ENCODE measurements around the gene CABP7. TPM values are rescaled to one million over a fixed set of nuclear protein-coding genes. Genes with fewer than 3 reads are reported as not detected.
A peak's percentile ranks its signal among the peaks of the same experiment; 100 is the strongest.
"Not testable (repeated sequence)": the region's sequence is repeated elsewhere in the genome, so short reads cannot be mapped to it uniquely, and the experiment has no call there.

The CABP7 gene
- polyA plus RNA-seq, 4 donors = 0.06 to 0.24 (median 0.14) TPM

DNA sequence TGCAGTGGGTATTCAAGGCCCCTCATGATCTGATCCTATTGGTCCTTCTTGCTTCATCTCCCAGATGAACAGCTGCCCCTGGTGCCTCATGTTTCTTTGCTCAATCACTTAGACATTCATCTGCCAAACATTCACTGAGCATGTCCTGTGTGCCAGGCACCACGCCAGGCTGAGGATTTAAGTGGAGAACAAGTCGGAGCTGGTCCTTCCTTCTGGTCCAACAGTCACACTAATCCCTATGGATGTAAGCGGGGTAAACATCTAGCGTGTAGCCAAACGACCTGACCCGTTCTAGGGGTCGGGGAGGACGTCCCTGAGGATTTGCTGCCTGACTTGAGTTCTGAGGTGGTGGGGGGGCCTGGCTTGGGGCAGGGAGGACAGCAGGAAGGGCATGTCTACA is 25.1 kb downstream of the CABP7 start:
- no peak for DNase-seq (ENCODE audit: low read depth in 4 of 4, low spot score in 3 of 4)

DNA sequence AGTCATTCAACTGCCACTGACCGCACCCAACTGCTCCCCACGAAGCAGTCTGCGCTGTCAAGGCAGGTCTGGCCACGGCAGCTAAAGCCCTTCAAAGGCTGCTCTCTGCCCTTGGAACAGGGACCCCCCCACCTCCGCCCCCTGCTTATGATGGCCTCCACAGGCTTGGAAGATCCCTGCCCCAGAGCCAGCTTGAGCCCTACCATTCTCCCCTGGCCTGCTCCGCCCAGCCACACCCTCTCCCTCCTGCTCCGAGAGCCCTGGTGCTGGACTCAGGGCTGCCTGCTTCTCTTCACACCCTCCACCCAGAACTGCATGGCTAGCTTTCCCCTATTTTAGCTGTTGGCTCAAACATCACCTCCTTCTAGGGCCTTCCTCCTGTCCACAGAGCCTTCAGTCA is 28.0 kb downstream of the CABP7 start:
- DNase-seq (ENCODE audit: low read depth in 4 of 4, low spot score in 3 of 4) = no peak

DNA sequence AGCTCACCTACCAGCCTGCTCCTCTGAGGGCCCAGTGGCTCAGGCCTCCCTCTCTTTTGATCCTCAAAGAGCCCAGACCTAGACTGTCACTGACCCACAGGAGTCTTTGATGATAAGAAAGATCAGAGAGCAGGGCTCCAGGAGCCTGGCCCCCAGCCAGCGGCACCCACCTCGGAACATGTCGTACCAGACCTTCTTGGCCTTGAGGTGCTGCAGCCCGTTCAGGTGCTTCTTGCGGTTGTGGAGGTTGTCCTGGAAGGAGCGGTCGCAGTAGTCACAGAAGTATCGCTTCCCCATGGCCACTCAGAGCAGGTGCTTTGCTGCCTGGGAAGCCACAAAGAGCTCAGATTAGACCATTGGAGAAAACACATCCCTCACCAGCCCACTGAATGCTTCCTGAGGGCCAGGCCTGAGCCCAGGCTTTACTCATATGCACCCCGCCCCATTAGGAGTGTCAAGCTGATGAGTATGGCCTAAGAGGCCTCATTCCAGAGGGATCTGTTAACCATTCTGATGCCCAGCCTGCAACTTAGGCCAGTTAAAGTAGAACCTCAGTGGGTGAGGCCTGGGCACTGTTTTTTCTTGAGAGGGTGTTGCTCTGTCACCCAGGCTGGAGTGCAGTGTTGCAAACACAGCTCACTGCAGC is 28.6 kb downstream of the CABP7 start:
- no peak for DNase-seq (ENCODE audit: low read depth in 4 of 4, low spot score in 3 of 4)

DNA sequence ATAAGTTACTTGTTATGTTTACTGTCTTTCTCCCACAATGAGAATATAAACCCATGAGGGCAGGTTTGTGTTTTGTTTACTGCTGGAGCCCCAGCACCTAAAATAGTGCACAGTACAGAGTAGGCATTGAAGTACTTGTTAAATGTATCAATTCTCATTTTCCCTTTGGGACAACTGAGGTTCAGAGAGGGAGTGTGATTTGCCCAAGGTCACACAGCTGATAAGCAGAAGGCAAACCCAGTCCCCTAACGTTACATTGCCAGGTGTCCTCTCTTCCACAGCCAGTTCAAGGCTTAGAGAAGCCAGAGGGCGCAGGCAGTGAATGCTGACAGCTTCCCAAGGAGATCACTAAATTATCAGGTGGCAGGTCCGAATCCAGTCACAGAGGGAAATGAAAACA is 30.2 kb downstream of the CABP7 start:
- no peak for DNase-seq (ENCODE audit: low read depth in 4 of 4, low spot score in 3 of 4)

DNA sequence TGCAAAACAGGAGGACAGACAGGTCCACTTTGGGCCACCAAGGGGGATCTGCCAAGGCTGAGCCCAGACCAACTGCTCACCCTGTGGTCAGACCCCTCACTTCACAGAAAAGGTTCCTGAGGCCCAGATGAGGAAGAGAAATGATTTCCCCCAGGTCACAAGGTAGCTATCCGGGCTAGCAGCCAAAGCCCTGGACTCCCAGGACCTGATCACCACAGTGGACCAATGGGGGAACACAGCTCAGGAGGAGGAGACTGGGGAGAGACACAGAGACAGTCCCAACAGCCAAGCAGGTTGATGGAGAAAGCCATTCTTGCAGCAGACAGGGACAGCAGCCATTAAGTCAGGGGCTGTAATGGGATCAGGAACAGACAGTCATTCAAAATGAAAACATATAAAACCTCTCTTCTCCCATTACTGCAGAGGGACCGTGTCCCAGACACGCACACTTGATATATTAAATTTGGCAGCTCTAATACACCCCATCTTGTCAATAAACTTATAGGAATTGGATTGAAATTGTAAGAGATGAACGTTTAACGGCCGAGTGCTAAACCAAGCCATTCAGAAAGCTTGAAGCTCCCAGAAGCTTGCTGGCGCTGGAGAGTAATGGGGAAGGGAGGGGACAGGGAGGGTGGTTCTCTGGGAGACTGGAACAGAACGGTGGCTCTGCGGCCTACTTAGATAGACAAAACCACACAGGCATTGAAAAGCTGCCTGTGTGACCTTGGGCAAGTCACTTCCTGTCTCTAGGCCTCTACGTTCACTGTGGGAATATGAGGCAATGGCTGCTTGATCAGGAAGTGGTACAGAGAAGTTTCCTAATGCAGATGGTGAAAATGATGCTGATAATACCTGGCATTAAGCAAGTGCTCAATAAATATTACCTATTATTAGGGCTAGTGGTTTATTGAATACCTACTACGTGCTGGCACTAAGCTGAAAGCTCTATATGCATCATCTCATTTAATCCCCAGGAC is 31.0 kb downstream of the CABP7 start:
- no peak for DNase-seq (ENCODE audit: low read depth in 4 of 4, low spot score in 3 of 4)

DNA sequence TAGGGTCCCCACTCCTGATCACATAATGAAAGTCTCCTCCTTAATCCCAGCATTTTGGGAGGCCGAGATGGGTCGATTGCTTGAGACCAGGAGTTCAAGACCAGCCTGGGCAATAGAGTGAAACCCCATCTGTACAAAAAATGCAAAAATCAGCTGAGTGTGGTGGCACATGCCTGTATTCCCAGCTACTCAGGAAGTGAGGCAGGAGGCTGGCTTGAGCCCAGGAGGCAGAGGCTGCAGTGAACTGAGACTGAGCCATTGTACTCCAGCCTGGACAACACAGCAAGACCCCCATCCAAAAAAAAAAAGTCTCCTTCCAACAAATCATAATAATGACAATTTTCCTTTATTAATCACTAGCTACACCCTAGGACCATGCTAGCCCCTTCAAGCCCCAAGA is 31.9 kb downstream of the CABP7 start:
- DNase-seq (ENCODE audit: low read depth in 4 of 4, low spot score in 3 of 4) = no peak

DNA sequence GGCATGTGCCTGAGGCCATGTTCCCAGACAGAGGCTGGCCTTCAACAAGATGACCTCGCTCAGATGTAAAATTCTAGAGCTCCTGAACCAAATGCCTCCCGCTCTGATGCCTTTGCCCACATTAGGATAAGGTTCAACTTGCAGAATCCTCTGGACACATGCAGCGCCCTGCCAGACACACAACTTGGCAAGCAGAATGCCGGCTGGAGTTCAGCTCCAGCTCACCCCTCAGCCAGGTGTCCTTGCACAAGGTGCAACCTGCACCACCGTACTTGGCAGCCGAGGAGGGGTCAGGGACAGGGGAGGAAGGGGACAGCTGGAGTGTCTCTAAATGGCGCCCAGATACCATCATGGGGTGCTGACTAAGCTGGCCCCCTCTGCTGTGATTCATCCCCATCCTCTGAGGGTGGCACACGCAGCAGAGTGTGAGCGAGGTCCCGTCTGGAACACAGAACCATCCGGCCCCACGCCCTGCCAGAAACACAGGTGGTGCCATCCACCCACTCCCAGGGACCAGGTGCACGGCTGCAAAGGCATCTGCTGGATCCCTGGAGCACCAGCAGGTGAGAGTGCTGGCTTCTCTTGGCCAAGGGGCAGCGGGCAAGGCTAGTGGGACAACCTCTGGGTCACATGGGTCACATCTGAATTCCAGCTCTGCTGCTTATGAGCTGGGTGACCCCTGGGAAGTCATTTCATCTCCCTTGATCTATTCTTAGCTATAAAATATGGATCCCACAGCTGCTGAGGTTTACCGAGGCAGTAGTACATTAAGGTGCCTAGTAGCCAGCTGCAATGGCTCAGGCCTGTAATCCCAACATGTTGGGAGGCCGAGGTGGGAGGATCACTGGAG is 34.2 kb downstream of the CABP7 start:
- no peak for DNase-seq (ENCODE audit: low read depth in 4 of 4, low spot score in 3 of 4)

DNA sequence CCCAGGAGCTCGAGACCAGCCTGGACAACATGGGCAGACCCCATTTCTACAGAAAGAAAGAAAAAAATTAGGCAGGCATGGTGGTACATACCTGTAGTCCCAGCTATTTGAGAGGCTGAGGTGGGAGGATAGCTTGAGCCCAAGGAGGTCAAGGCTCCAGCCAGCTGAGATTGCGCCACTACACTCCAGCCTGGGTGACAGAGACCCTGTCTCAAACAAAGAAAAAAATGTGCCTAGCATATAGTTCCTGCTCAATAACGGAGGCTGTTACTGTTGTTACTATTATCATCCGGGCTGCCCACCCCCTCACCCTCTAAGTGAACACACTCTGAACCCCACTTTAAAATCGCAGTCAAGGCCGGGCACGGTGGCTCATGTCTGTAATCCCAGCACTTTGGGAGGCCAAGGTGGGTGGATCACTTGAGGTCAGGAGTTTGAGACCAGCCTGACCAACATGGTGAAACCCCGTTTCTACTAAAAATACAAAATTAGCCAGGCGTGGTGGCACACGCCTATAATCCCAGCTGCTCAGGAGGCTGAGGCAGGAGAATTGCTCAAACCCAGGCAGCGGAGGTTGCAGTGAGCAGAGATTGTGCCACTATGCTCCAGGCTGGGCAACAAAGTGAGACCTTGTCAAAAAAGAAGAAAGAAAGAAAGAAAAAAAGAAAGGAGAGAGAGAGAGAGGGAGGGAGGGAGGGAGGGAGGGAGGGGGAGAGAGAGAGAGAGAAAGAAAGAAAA is 35.0 kb downstream of the CABP7 start:
- DNase-seq (ENCODE audit: low read depth in 4 of 4, low spot score in 3 of 4) = not testable (repeated sequence)

DNA sequence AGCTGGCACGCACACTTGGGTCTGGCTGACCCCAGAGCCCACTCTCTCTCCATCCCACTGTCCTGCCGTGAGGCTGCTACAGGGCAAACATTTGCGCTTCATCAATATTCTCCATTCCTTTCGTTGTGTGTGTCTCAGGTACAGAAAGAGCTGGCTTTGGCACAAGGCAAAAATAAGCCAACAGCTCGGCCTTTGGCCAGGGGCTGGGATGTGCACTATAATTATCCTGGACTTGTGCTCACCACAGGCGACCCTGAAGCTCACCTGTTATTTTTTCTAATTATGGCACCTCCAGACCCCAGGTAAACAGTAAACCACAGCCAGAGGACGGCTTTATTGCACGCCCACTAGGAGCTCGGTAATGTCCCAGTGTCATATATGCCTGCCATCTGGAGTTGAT is 36.1 kb downstream of the CABP7 start:
- DNase-seq (ENCODE audit: low read depth in 4 of 4, low spot score in 3 of 4) = no peak

DNA sequence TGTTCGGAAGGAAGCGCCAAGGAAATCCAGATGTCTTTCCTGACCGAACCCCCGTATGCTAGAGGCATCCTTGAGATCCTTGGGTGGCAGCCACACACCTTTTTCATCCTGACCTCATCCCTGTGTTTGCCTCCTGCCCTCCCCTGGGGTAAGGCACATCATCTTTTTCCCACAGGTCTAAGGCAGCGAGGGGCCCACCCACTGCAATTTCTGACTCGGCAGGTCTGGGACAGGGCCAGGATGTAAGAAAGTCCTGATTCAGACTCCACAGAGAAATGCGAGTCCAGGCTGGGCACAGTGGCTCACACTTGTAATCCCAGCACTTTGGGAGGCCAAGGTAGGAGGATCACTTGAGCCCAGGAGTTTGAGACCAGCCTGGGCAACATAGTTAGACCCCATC is 36.5 kb downstream of the CABP7 start:
- no peak for DNase-seq (ENCODE audit: low read depth in 4 of 4, low spot score in 3 of 4)

DNA sequence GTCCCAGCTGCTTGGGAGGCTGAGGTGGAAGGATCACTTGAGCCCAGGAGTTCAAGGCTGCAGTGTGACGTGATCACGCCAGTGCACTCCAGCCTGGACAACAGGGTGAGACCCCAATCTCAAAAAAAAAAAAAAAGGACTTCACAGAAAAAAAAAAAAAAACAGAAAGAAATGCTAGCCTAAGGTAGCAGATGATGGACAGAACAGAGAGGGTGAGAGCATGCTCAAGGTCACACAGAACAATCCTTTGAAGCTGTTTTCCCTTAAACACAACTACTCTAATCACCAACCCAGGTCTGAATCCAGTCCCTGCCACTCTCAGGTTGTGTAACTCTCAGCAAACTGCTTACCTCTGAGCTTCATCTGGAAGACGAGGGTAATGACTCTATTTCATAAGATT is 37.3 kb downstream of the CABP7 start:
- DNase-seq (ENCODE audit: low read depth in 4 of 4, low spot score in 3 of 4) = no peak

DNA sequence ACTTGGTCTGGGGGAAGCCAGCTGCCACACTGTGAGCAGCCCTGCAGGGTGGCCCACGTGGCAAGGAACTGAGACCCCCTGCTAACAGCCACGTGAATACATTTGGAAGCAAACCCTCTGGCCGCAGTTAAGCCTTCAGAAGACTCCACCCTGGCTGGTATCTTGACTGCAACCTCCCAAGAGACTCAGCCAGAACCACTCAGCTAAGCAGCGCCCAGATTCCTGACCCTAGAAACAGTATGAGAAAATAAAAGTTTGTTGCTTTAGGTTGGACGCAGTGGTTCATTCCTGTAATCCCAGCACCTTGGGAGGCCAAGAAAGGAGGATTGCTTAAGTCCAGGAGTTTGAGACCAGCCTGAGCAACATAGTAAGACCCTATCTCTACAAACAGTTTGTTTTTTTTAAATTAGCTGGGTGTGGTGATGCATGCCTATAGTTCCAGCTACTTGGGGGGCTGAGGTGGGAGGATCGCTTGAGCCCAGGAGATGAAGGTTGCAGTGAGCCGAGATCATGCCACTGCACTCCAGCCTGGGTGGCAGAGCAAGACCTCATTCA is 38.3 kb downstream of the CABP7 start:
- DNase-seq (ENCODE audit: low read depth in 4 of 4, low spot score in 3 of 4) = no peak

DNA sequence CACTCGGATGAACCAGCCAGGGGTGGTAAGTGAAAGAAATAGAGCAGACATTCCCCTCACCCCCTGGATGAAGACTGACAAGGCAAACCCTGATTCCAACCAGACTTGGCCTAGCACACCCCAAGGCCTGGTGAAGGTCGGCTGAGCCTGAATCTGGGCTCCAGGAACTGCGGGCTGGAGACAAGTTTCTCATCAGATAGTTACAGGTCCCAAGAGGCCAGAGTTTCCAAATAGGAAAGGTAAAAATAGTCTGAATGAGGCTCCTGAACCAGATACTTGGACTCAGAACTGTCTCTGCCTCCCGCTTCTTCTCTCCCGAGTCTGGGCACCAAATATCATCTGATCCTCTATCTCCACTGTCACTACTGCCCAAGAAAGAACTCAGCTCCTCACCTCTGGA is 39.2 kb downstream of the CABP7 start:
- DNase-seq (ENCODE audit: low read depth in 4 of 4, low spot score in 3 of 4) = no peak

DNA sequence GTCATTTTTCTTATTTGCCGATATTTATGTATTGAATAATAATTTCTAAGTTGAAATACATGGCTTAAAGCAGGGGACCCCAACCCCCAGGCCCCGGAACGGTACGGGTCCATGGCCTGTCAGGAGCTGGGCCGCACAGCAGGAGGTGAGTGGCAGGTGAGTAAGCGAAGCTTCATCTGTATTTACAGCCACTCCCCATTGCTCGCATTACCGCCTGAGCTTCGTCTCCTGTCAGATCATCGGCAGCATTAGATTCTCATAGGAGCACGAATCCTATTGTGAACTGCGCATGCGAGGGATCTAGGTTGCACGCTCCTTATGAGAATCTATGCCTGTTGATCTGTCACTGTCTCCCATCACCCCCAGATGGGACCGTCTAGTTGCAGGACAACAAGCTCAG is 42.5 kb downstream of the CABP7 start:
- no peak for DNase-seq (ENCODE audit: low read depth in 4 of 4, low spot score in 3 of 4)

DNA sequence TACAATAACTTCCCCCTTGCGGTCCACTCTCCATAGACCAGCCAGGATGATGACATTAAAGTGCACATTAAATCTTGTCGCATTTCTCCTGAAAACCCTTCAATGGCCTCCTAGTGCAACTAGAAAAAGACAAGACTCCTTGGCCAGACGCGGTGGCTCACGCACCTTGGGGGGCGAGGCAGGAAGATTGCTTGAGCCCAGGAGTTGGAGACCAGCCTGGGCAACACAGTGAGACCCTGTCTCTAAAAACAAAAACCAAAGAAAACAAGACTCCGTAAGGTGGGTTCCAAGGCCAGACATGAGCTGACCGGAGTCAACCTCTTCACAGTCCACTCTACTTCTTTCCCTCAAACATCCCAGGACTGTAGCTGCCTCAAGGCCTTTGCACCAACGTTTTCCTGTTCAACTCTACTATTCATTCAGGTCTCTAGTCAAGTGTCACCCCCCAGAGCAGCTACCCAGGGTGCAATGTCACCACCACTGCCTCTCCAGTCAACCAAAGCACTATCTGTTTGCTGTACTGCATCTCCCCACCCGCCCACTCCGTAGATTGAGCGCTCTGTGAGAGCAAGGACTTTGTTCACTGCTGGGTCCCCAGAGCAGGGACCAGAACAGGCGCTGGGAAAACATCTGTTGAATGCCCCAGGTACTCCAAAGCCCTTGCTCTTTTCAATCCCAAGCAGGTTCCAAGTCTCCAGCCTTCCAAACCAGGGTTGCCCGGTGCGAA is 46.3 kb downstream of the CABP7 start:
- DNase-seq (ENCODE audit: low read depth in 4 of 4, low spot score in 3 of 4) = peak in 1 of 4 donors; percentile 12

DNA sequence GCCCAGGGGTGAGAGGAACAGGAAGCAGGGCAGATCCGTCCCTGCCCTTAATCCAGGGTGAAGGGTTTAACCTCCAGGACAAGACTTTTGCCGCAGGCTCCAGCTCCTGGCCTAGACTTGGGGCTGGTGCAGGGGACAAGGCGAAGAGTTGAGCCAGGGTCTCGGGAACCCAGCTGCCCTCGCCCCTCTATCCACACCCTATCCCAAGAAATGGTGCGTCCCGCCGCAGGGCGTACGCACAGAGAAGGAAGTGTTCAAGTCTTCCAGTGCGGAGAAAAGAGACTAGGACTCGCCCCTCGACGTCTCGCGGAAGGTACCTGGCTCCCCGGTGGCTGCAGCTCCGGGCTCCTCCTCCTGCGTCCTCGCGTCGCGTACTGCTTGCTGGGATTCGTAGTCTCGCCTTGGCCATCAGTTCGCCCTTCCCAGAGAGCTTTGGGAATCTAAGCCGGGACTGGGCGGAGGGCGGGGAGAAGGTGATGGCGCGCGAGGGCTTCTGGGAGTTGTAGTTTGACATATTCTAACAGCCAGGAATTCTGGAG is 46.9 kb downstream of the CABP7 start, which contains the start of gene ZMAT5:
ZMAT5 (minus strand) TSS at position 376 of the 539 bp plus-strand sequence. CDS start 18,463 bp downstream, outside the sequence.
- DNase-seq (ENCODE audit: low read depth in 4 of 4, low spot score in 3 of 4) = peak; percentile 90 to 94 (median 92)

DNA sequence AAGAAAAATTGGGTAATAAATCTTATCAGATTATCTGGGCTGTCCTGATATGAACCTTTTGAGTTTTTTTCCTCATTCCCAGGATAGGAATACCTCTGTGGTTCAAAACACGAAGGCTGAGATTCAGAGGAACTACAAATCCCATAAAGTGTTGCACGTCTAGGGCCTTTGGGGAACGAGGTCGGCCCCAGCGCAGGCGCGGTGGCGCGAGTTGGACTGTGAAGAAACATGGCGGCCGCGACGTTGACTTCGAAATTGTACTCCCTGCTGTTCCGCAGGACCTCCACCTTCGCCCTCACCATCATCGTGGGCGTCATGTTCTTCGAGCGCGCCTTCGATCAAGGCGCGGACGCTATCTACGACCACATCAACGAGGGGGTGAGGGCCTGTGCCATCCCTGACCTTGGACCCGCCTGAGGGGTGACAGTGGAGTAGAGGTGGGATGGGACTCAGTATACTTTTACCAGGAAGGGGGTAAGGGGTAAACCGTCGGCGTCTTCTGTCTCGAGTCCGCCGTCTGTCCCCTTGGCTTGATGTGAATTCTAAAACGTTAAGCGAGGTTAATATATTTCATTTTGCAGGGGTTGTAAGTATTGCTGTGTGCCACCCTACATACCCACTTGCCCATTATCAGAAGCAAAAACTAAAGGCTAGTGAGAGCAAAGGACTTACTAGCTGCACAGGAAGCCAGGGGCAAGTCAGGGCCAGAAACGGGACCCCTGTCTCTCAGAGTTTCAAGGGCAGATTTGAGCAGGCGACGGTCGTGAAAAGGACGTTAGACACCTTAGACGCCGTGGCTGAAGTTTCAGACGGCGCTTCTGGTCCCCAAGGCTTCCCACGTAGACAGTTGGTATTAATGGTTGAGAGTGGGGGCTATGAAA is 47.6 kb downstream of the CABP7 start, which contains the start of gene UQCR10:
UQCR10 (plus strand) TSS at position 199 of the 881 bp plus-strand sequence; CDS start at position 229, 30 bp downstream.
- peak; percentile 83 to 86 (median 84) for DNase-seq (ENCODE audit: low read depth in 4 of 4, low spot score in 3 of 4)
